HFF-Myc (cell line): ENCODE measurements around the gene MDFIC.

Experiments used
- DNase-seq: peaks from one replicate; pipeline ENCODE4 v3.0.0-alpha.2; 2011; ENCODE audit warnings: low read depth; ENCODE audit errors: extremely low read depth
- H3K4me3 ChIP-seq: replicated peaks from 2 replicates; pipeline ENCODE4 v1.5.1; 2011; ENCODE audit warnings: low read depth, mild to moderate bottlenecking, control low read depth, low read length
- CTCF ChIP-seq: IDR thresholded peaks from 2 replicates; pipeline ENCODE4 v1.5.1; 2012; ENCODE audit warnings: mild to moderate bottlenecking, low read depth, low read length, control low read depth; ENCODE audit errors: missing control alignments

The MDFIC gene

GRCh38 chr7:114957444-114957843 is 35.5 kb downstream of the MDFIC start:
- H3K4me3 ChIP-seq, result no peak overlapping the region
- TF ChIP-seq CTCF, result no peak
- no peak for DNase-seq

GRCh38 chr7:114959931-114960330 is 38.0 kb downstream of the MDFIC start:
- TF ChIP-seq CTCF, result no peak
- H3K4me3 ChIP-seq, result no peak overlapping the region
- DNase-seq, result no peak

- no peak for TF ChIP-seq CTCF
- DNase-seq, result no peak
- H3K4me3 ChIP-seq, result no peak overlapping the region
Observed at GRCh38 chr7:114962441-114962840, 40.5 kb downstream of the MDFIC start.

- no peak for TF ChIP-seq CTCF
- H3K4me3 ChIP-seq, result no peak overlapping the region
- no peak for DNase-seq
Observed at GRCh38 chr7:114966156-114966555, 44.3 kb downstream of the MDFIC start.

- DNase-seq, result no peak
- no peak for TF ChIP-seq CTCF
- H3K4me3 ChIP-seq, result no peak overlapping the region
Observed at GRCh38 chr7:114969096-114969495, 47.2 kb downstream of the MDFIC start.

GRCh38 chr7:114970308-114970707 is 48.4 kb downstream of the MDFIC start:
- no peak for TF ChIP-seq CTCF
- no peak for DNase-seq

GRCh38 chr7:114970732-114971131 is 48.8 kb downstream of the MDFIC start:
- no peak for TF ChIP-seq CTCF
- DNase-seq, result no peak
- H3K4me3 ChIP-seq, result no peak overlapping the region

More at GRCh38 chr7:114970308-114970707, 48.4 kb downstream of the MDFIC start:
- no peak overlapping the region for H3K4me3 ChIP-seq
